ENCODE results near the gene ALAD.
A peak's percentile ranks its signal among the peaks of the same experiment; 100 is the strongest.
"Not testable (repeated sequence)": the region's sequence is repeated elsewhere in the genome, so short reads cannot be mapped to it uniquely, and the experiment has no call there.

ALAD gene

GRCh38 chr9:113416149-113416721, 15.2 kb upstream of the ALAD start:
- H3K9me3 ChIP-seq = no peaks in the 10 kb centered on the region
- DNase-seq (ENCODE audit: low spot score in 2 of 2) = no peak
- no peaks in the 10 kb centered on the region for H3K36me3 ChIP-seq (replicated peaks)
- H3K4me3 ChIP-seq = no peak overlapping the region
- no peaks in the 10 kb centered on the region for H3K27me3 ChIP-seq (ENCODE audit: low read depth)
- H3K4me1 ChIP-seq = peaks cover 4% of the 10 kb centered on the region; the same call in 1 of the 2 replicates
- in situ Hi-C loops (cut with MboI; ENCODE audit: low sequenced_read_pairs) = no loop called here

GRCh38 chr9:113410207-113410864, 9.3 kb upstream of the ALAD start, which contains the start of the genes C9orf43 and POLE3:
Gene C9orf43 (plus strand): TSS chr9:113410747. CDS start chr9:113413494, 2,747 bp downstream.
Gene POLE3 (minus strand): TSS chr9:113410675. CDS start chr9:113410293, 382 bp downstream.
- no peaks in the 10 kb centered on the region for H3K27me3 ChIP-seq (ENCODE audit: low read depth)
- H3K36me3 ChIP-seq (replicated peaks) = peaks cover 39% of the 10 kb centered on the region
- no peaks in the 10 kb centered on the region for H3K9me3 ChIP-seq
- peaks cover 6% of the 10 kb centered on the region for H3K4me1 ChIP-seq
- in situ Hi-C loops (cut with MboI; ENCODE audit: low sequenced_read_pairs) = no loop called here
- DNase-seq (ENCODE audit: low spot score in 2 of 2) = peak; percentile 90 to 96
- H3K4me3 ChIP-seq = peak within 1 kb of the TSS; percentile 95

- in situ Hi-C loops (cut with MboI; ENCODE audit: low sequenced_read_pairs) = loop anchor here (5.0 kb wide), 1 partner anchor 133 kb away; the partner anchor contains the start of genes CDC26 and PRPF4
- no peaks in the 10 kb centered on the region for H3K27me3 ChIP-seq (ENCODE audit: low read depth)
- peaks cover 6% of the 10 kb centered on the region for H3K4me1 ChIP-seq
- H3K4me3 ChIP-seq = peak overlapping the region; percentile 95
- H3K36me3 ChIP-seq (replicated peaks) = peaks cover 39% of the 10 kb centered on the region
- no peak for DNase-seq (ENCODE audit: low spot score in 2 of 2)
- no peaks in the 10 kb centered on the region for H3K9me3 ChIP-seq
Measured at GRCh38 chr9:113409883-113410206, 8.8 kb upstream of the ALAD start.

- no peak for DNase-seq (ENCODE audit: low spot score in 2 of 2)
- no peaks in the 10 kb centered on the region for H3K9me3 ChIP-seq
- peaks cover 39% of the 10 kb centered on the region for H3K36me3 ChIP-seq (replicated peaks)
- peaks cover 6% of the 10 kb centered on the region for H3K4me1 ChIP-seq
- H3K27me3 ChIP-seq (ENCODE audit: low read depth) = no peaks in the 10 kb centered on the region
- in situ Hi-C loops (cut with MboI; ENCODE audit: low sequenced_read_pairs) = loop anchor here (5.0 kb wide), 1 partner anchor 132 kb away; the partner anchor contains the start of genes CDC26 and PRPF4
- H3K4me3 ChIP-seq = peak overlapping the region; percentile 95
Measured at GRCh38 chr9:113409481-113409880, 8.4 kb upstream of the ALAD start.

- in situ Hi-C loops (cut with MboI; ENCODE audit: low sequenced_read_pairs) = loop anchor here (5.0 kb wide), 1 partner anchor 130 kb away; the partner anchor contains the start of genes CDC26 and PRPF4
- not testable (repeated sequence) for H3K27me3 ChIP-seq (ENCODE audit: low read depth); H3K4me1 ChIP-seq; H3K9me3 ChIP-seq; H3K4me3 ChIP-seq
- H3K36me3 ChIP-seq (replicated peaks) = peaks cover 39% of the 10 kb centered on the region
- DNase-seq (ENCODE audit: low spot score in 2 of 2) = peak; percentile 67 to 76
Measured at GRCh38 chr9:113406873-113407511, 5.9 kb upstream of the ALAD start.

- in situ Hi-C loops (cut with MboI; ENCODE audit: low sequenced_read_pairs) = loop anchor here (5.0 kb wide), 1 partner anchor 129 kb away; the partner anchor contains the start of genes CDC26 and PRPF4
- H3K9me3 ChIP-seq; H3K4me3 ChIP-seq; H3K27me3 ChIP-seq (ENCODE audit: low read depth); H3K4me1 ChIP-seq; DNase-seq (ENCODE audit: low spot score in 2 of 2): not testable (repeated sequence)
- H3K36me3 ChIP-seq (replicated peaks) = peaks cover 39% of the 10 kb centered on the region
Measured at GRCh38 chr9:113406353-113406752, 5.3 kb upstream of the ALAD start.

GRCh38 chr9:113403646-113404045, 2.6 kb upstream of the ALAD start:
- H3K4me1 ChIP-seq = peaks cover 14% of the 10 kb centered on the region
- H3K4me3 ChIP-seq = no peak overlapping the region
- H3K36me3 ChIP-seq (replicated peaks) = peaks cover 26% of the 10 kb centered on the region
- in situ Hi-C loops (cut with MboI; ENCODE audit: low sequenced_read_pairs) = no loop called here
- DNase-seq (ENCODE audit: low spot score in 2 of 2) = no peak
- H3K27me3 ChIP-seq (ENCODE audit: low read depth) = no peaks in the 10 kb centered on the region
- H3K9me3 ChIP-seq = no peaks in the 10 kb centered on the region

- no peaks in the 10 kb centered on the region for H3K27me3 ChIP-seq (ENCODE audit: low read depth)
- peak in 1 of 2 experiments; percentile 53 for DNase-seq (ENCODE audit: low spot score in 2 of 2)
- in situ Hi-C loops (cut with MboI; ENCODE audit: low sequenced_read_pairs) = no loop called here
- no peaks in the 10 kb centered on the region for H3K9me3 ChIP-seq
- no peaks in the 10 kb centered on the region for H3K36me3 ChIP-seq (replicated peaks)
- H3K4me1 ChIP-seq = peaks cover 14% of the 10 kb centered on the region
- H3K4me3 ChIP-seq = peak overlapping the region; percentile 78; the same call in 1 of the 2 replicates
Measured at GRCh38 chr9:113399646-113400200, 1.4 kb downstream of the ALAD start.

GRCh38 chr9:113398796-113399195, 2.3 kb downstream of the ALAD start:
- Histone ChIP-seq H3K9me3 (no peaks in the 10 kb centered on the region), H3K4me3 (no peak overlapping the region), H3K27me3 (ENCODE audit: low read depth) (no peaks in the 10 kb centered on the region), H3K4me1 (peaks cover 14% of the 10 kb centered on the region), H3K36me3 (replicated peaks) (no peaks in the 10 kb centered on the region)
- in situ Hi-C loops (cut with MboI; ENCODE audit: low sequenced_read_pairs) = no loop called here
- DNase-seq (ENCODE audit: low spot score in 2 of 2) = no peak

- no peak for DNase-seq (ENCODE audit: low spot score in 2 of 2)
- no peak overlapping the region for H3K4me3 ChIP-seq
- in situ Hi-C loops (cut with MboI; ENCODE audit: low sequenced_read_pairs) = no loop called here
- no peaks in the 10 kb centered on the region for H3K36me3 ChIP-seq (replicated peaks)
- H3K27me3 ChIP-seq (ENCODE audit: low read depth) = no peaks in the 10 kb centered on the region
- H3K4me1 ChIP-seq = peaks cover 14% of the 10 kb centered on the region
- H3K9me3 ChIP-seq = no peaks in the 10 kb centered on the region
Measured at GRCh38 chr9:113397203-113397631, 3.9 kb downstream of the ALAD start.

- in situ Hi-C loops (cut with MboI; ENCODE audit: low sequenced_read_pairs) = no loop called here
- peaks cover 8% of the 10 kb centered on the region; the same call in 1 of the 2 replicates for H3K4me1 ChIP-seq
- no peak overlapping the region for H3K4me3 ChIP-seq
- no peaks in the 10 kb centered on the region for H3K36me3 ChIP-seq (replicated peaks)
- no peaks in the 10 kb centered on the region for H3K9me3 ChIP-seq
- H3K27me3 ChIP-seq (ENCODE audit: low read depth) = no peaks in the 10 kb centered on the region
- no peak for DNase-seq (ENCODE audit: low spot score in 2 of 2)
Measured at GRCh38 chr9:113395000-113395861, 5.9 kb downstream of the ALAD start.

- no peak overlapping the region for H3K4me3 ChIP-seq
- H3K9me3 ChIP-seq = no peaks in the 10 kb centered on the region
- DNase-seq (ENCODE audit: low spot score in 2 of 2) = no peak
- H3K27me3 ChIP-seq (ENCODE audit: low read depth) = no peaks in the 10 kb centered on the region
- no peaks in the 10 kb centered on the region for H3K4me1 ChIP-seq
- peaks cover 5% of the 10 kb centered on the region for H3K36me3 ChIP-seq (replicated peaks)
- in situ Hi-C loops (cut with MboI; ENCODE audit: low sequenced_read_pairs) = no loop called here
Measured at GRCh38 chr9:113393281-113393680, 7.8 kb downstream of the ALAD start.

- Histone ChIP-seq H3K4me3 (no peak overlapping the region), H3K4me1 (no peaks in the 10 kb centered on the region), H3K27me3 (ENCODE audit: low read depth) (no peaks in the 10 kb centered on the region), H3K36me3 (replicated peaks) (peaks cover 6% of the 10 kb centered on the region), H3K9me3 (no peaks in the 10 kb centered on the region)
- in situ Hi-C loops (cut with MboI; ENCODE audit: low sequenced_read_pairs) = no loop called here
- DNase-seq (ENCODE audit: low spot score in 2 of 2) = no peak
Measured at GRCh38 chr9:113391917-113392316, 9.2 kb downstream of the ALAD start.

Measured in HAP-1 (cell line).